Measurements from ENCODE around the gene PDZD8.

- TF ChIP-seq CTCF (IDR thresholded peaks at IDR 0.05; ENCODE audit: low read depth, low read length), result no peak
- no peak for TF ChIP-seq EZH2phosphoT487 (IDR thresholded peaks at IDR 0.05; ENCODE audit: low read depth)
These were observed 30.1 kb downstream of the PDZD8 start for GRCh38 chr10:117345143-117345542.
